Fibroblast of pulmonary artery (primary cell): ENCODE data around the gene CAGE1.

Experiments used
- DNase-seq: peaks from one replicate; pipeline ENCODE4 v3.0.0-alpha.2; 2010; ENCODE audit warnings: low read depth
- H3K4me3 ChIP-seq: replicated peaks from 2 replicates; pipeline ENCODE4 v1.5.1; 2011; ENCODE audit warnings: low read depth, mild to moderate bottlenecking, control low read depth, low read length, moderate library complexity
- CTCF ChIP-seq: IDR thresholded peaks from 2 replicates; pipeline ENCODE4 v1.5.1; 2011; ENCODE audit warnings: mild to moderate bottlenecking, control low read depth, low read length, inconsistent platforms; ENCODE audit errors: missing control alignments

CAGE1 gene

GRCh38 chr6:7311176-7311575 lies 78.4 kb downstream of the CAGE1 start:
- H3K4me3 ChIP-seq: peak overlapping the region; percentile 97
- DNase-seq: peak; percentile 33
- TF ChIP-seq CTCF: no peak

GRCh38 chr6:7309050-7309449 lies 80.5 kb downstream of the CAGE1 start:
- H3K4me3 ChIP-seq: no peak overlapping the region
- no peak for TF ChIP-seq CTCF
- no peak for DNase-seq

- no peak for TF ChIP-seq CTCF
- H3K4me3 ChIP-seq: no peak overlapping the region
- DNase-seq: no peak
These were observed 82.0 kb downstream of the CAGE1 start for GRCh38 chr6:7307533-7307932.

- H3K4me3 ChIP-seq: no peak overlapping the region
- TF ChIP-seq CTCF: no peak
- DNase-seq: no peak
These were observed 84.7 kb downstream of the CAGE1 start for GRCh38 chr6:7304821-7305220.

GRCh38 chr6:7301702-7302101 lies 87.8 kb downstream of the CAGE1 start:
- no peak overlapping the region for H3K4me3 ChIP-seq
- no peak for DNase-seq
- TF ChIP-seq CTCF: no peak

- H3K4me3 ChIP-seq: no peak overlapping the region
- no peak for DNase-seq
- no peak for TF ChIP-seq CTCF
These were observed 88.6 kb downstream of the CAGE1 start for GRCh38 chr6:7300926-7301325.

GRCh38 chr6:7298113-7298512 lies 91.4 kb downstream of the CAGE1 start:
- no peak overlapping the region for H3K4me3 ChIP-seq
- TF ChIP-seq CTCF: no peak
- no peak for DNase-seq
